Fibroblast of pulmonary artery (primary cell): Measurements from ENCODE around the gene FNBP1L.
A peak's percentile ranks its signal among the peaks of the same experiment; 100 is the strongest.

Source experiments
- DNase-seq: peaks from one replicate; pipeline ENCODE4 v3.0.0-alpha.2; 2010; ENCODE audit warnings: low read depth
- H3K4me3 ChIP-seq: replicated peaks from 2 replicates; pipeline ENCODE4 v1.5.1; 2011; ENCODE audit warnings: low read depth, mild to moderate bottlenecking, control low read depth, low read length, moderate library complexity
- CTCF ChIP-seq: IDR thresholded peaks from 2 replicates; pipeline ENCODE4 v1.5.1; 2011; ENCODE audit warnings: mild to moderate bottlenecking, control low read depth, low read length, inconsistent platforms; ENCODE audit errors: missing control alignments

The FNBP1L gene

GRCh38 chr1:93435443-93435842 lies 12.5 kb upstream of the FNBP1L start:
- no peak for DNase-seq
- no peak for TF ChIP-seq CTCF
- H3K4me3 ChIP-seq = no peak overlapping the region

GRCh38 chr1:93436496-93436895 lies 11.4 kb upstream of the FNBP1L start:
- no peak overlapping the region for H3K4me3 ChIP-seq
- no peak for TF ChIP-seq CTCF
- no peak for DNase-seq

GRCh38 chr1:93437976-93438605 lies 9.8 kb upstream of the FNBP1L start:
- peak; percentile 80 for DNase-seq
- peak; percentile 54 for TF ChIP-seq CTCF
- H3K4me3 ChIP-seq = no peak overlapping the region

GRCh38 chr1:93438716-93439115 lies 9.2 kb upstream of the FNBP1L start:
- H3K4me3 ChIP-seq = no peak overlapping the region
- TF ChIP-seq CTCF = no peak
- DNase-seq = no peak

- H3K4me3 ChIP-seq = no peak overlapping the region
- no peak for DNase-seq
- TF ChIP-seq CTCF = no peak
Observed at GRCh38 chr1:93440272-93440671, 7.6 kb upstream of the FNBP1L start.

- no peak for TF ChIP-seq CTCF
- no peak overlapping the region for H3K4me3 ChIP-seq
- DNase-seq = no peak
Observed at GRCh38 chr1:93440706-93441105, 7.2 kb upstream of the FNBP1L start.

GRCh38 chr1:93441589-93441988 lies 6.3 kb upstream of the FNBP1L start:
- TF ChIP-seq CTCF = no peak
- H3K4me3 ChIP-seq = no peak overlapping the region
- no peak for DNase-seq
